HCT116 (cell line): ENCODE measurements around the gene MLPH. TPM values are rescaled to one million over a fixed set of nuclear protein-coding genes. Genes with fewer than 3 reads are reported as not detected.

ENCODE experiments used
- ATAC-seq: fragments of 200-7000 bp; cut with Tn5 transposase; 2 replicates; pipeline ENCODE4 v1.9.1; 2020; ENCODE audit warnings: mild to moderate bottlenecking, moderate library complexity
- BruUV-seq: library from RNA; stranded (reverse); fragments of 400-500 nt; replicated peaks from 2 replicates; lab custom pipeline; 2021; lab: Mats Ljungman, UMichigan
- CTCF ChIA-PET: fragments of 300-600 bp; sonication (Branson Sonifier 250); formaldehyde crosslinking; loops from one replicate; lab custom pipeline; 2021; ENCODE audit warnings: antibody characterized with exemption; lab: Charles Lee
- POLR2A ChIA-PET: fragments of 300-600, 350-600 bp; sonication (Branson Sonifier 250); formaldehyde crosslinking; loops from one replicate; lab custom pipeline; 2021; ENCODE audit warnings: antibody characterized with exemption; lab: Charles Lee
- RAD21 ChIA-PET, 2 experiments: fragments of 300-600 bp; sonication (Branson Sonifier 250); formaldehyde crosslinking; loops; one replicate each; lab custom pipeline; 2023; ENCODE audit warnings: low total read pairs in 2 of 2; ENCODE audit not compliant: uncharacterized antibody in 2 of 2, unreplicated experiment in 2 of 2, low non-redundant PET in 1 of 2; lab: Charles Lee
- DNase-seq: peaks from one replicate; pipeline ENCODE4 v3.0.0-alpha.2; 2010; ENCODE audit warnings: low read depth, low spot score
- H2AFZ ChIP-seq: fragments of 200-600 bp; shearing (Covaris generic), sonication (generic); 2 replicates; pipeline ENCODE4 v1.6.1; 2017; ENCODE audit warnings: low read depth, mixed run types, mixed read lengths, antibody characterized with exemption, low read length; ENCODE audit not compliant: poor library complexity, severe bottlenecking
- H3K27ac ChIP-seq: 2 replicates; pipeline ENCODE4 v1.5.1; 2012; ENCODE audit warnings: low read depth, low read length
- H3K27me3 ChIP-seq: fragments of 200-600 bp; sonication (generic); 2 replicates; pipeline ENCODE4 v1.6.1; 2016; ENCODE audit warnings: mixed run types, low read length, mixed read lengths; ENCODE audit not compliant: insufficient read depth
- H3K36me3 ChIP-seq, 2 experiments: fragments of 200-500 bp in 1 of 2; fragments of 200-600 bp in 1 of 2; sonication (Bioruptor generic) in 1 of 2; sonication (generic) in 1 of 2; 2 replicates each; pipeline versions ENCODE4 v1.5.1 to v1.6.1; 2014 to 2016; ENCODE audit warnings: low read length in 2 of 2, inconsistent platforms in 1 of 2, mixed read lengths in 1 of 2, mixed run types in 1 of 2; ENCODE audit not compliant: insufficient read depth in 2 of 2, control insufficient read depth in 1 of 2
- H3K4me1 ChIP-seq, 2 experiments: fragments of 200-600 bp in 1 of 2; sonication (generic) in 1 of 2; 2 replicates each; pipeline versions ENCODE4 v1.5.1 to v1.6.1; 2012 to 2017; ENCODE audit warnings: low read length in 2 of 2, inconsistent platforms in 1 of 2, mild to moderate bottlenecking in 1 of 2, mixed read lengths in 1 of 2, mixed run types in 1 of 2, moderate library complexity in 1 of 2; ENCODE audit not compliant: insufficient read depth in 2 of 2, control insufficient read depth in 1 of 2
- H3K4me2 ChIP-seq: fragments of 200-600 bp; sonication (generic); 2 replicates; pipeline ENCODE4 v1.6.1; 2017; ENCODE audit warnings: mixed run types, low read length, mixed read lengths
- H3K4me3 ChIP-seq, 2 experiments: fragments of 200-600 bp in 1 of 2; sonication (generic) in 1 of 2; replicated peaks in 1 of 2; 2 replicates each; pipeline ENCODE4 v1.5.1; 2011 to 2016; ENCODE audit warnings: low read length in 2 of 2, control low read depth in 1 of 2, low read depth in 1 of 2, mild to moderate bottlenecking in 1 of 2, mixed read lengths in 1 of 2, mixed run types in 1 of 2
- H3K79me2 ChIP-seq: fragments of 200-600 bp; sonication (generic); 2 replicates; pipeline ENCODE4 v1.6.1; 2017; ENCODE audit warnings: mild to moderate bottlenecking, mixed run types, low read length, moderate library complexity, mixed read lengths; ENCODE audit not compliant: insufficient read depth
- H3K9ac ChIP-seq: fragments of 200-600 bp; sonication (generic); 2 replicates; pipeline ENCODE4 v1.6.1; 2016; ENCODE audit warnings: low read length, mixed read lengths
- H3K9me2 ChIP-seq: fragments of 200-600 bp; sonication (generic), shearing (Covaris generic); 2 replicates; pipeline ENCODE4 v1.6.1; 2017; ENCODE audit warnings: mixed run types, mild to moderate bottlenecking, moderate library complexity; ENCODE audit not compliant: insufficient read depth
- H3K9me3 ChIP-seq, 2 experiments: fragments of 200-500 bp in 1 of 2; fragments of 200-600 bp in 1 of 2; sonication (Bioruptor generic) in 1 of 2; sonication (generic) in 1 of 2; 2 replicates each; pipeline ENCODE4 v1.6.1; 2014 to 2017; ENCODE audit warnings: low read length in 2 of 2, mixed read lengths in 2 of 2, inconsistent platforms in 1 of 2, low read depth in 1 of 2, mild to moderate bottlenecking in 1 of 2, mixed run types in 1 of 2, moderate library complexity in 1 of 2; ENCODE audit not compliant: control insufficient read depth in 1 of 2, insufficient read depth in 1 of 2
- H4K20me1 ChIP-seq: fragments of 200-600 bp; sonication (generic), shearing (Covaris generic); 2 replicates; pipeline ENCODE4 v1.6.1; 2017; ENCODE audit warnings: mixed run types, mild to moderate bottlenecking, moderate library complexity; ENCODE audit not compliant: insufficient read depth
- CBX3 ChIP-seq: IDR thresholded peaks from 2 replicates; pipeline ENCODE4 v1.6.1; 2012; ENCODE audit warnings: low read depth
- CEBPB ChIP-seq: IDR thresholded peaks from 2 replicates; pipeline ENCODE4 v1.6.1; 2012; ENCODE audit warnings: low read depth
- ELF1 ChIP-seq: IDR thresholded peaks from 2 replicates; pipeline ENCODE4 v1.6.1; 2012; ENCODE audit warnings: low read depth, borderline replicate concordance
- EZH2 ChIP-seq: fragments of 200-600 bp; sonication (generic); IDR thresholded peaks from 2 replicates; pipeline ENCODE4 v1.6.1; 2017; ENCODE audit warnings: antibody characterized with exemption, mixed run types
- EZH2phosphoT487 ChIP-seq: fragments of 200-600 bp; IDR thresholded peaks from 2 replicates; pipeline ENCODE4 v1.6.1; 2018; ENCODE audit warnings: antibody characterized with exemption, borderline replicate concordance
- FOSL1 ChIP-seq: IDR thresholded peaks from 2 replicates; pipeline ENCODE4 v1.6.1; 2012; ENCODE audit warnings: low read depth
- JUND ChIP-seq: IDR thresholded peaks from 2 replicates; pipeline ENCODE4 v1.6.1; 2012
- SIN3A ChIP-seq: IDR thresholded peaks from 2 replicates; pipeline ENCODE4 v1.6.1; 2012; ENCODE audit warnings: low read depth
- SRF ChIP-seq: IDR thresholded peaks from 2 replicates; pipeline ENCODE4 v1.6.1; 2012; ENCODE audit warnings: low read depth
- intact Hi-C: fragments of 100-400 bp; cut with micrococcal nuclease; formaldehyde crosslinking; loops from 2 replicates; pipeline ENCODE4 v1.10.0; 2022
- total RNA-seq: library from RNA; stranded (reverse); gene quantifications from one replicate; pipeline ENCODE4 v1.2.1, GENCODE V29; 2021; ENCODE audit not compliant: unreplicated experiment
- TF ChIP-seq, protein P1 (sequence below): IDR thresholded peaks from 2 replicates; pipeline ENCODE4 v1.6.1; 2011; ENCODE audit warnings: mild to moderate bottlenecking, low read length, moderate library complexity; ENCODE audit not compliant: insufficient replicate concordance; ENCODE audit errors: extremely low read depth
- TF ChIP-seq, protein P2 (sequence below): IDR thresholded peaks from 2 replicates; pipeline ENCODE4 v1.6.1; 2012

The MLPH gene
- total RNA-seq, 1 experiment from 2014 or later = 81.4 TPM

DNA sequence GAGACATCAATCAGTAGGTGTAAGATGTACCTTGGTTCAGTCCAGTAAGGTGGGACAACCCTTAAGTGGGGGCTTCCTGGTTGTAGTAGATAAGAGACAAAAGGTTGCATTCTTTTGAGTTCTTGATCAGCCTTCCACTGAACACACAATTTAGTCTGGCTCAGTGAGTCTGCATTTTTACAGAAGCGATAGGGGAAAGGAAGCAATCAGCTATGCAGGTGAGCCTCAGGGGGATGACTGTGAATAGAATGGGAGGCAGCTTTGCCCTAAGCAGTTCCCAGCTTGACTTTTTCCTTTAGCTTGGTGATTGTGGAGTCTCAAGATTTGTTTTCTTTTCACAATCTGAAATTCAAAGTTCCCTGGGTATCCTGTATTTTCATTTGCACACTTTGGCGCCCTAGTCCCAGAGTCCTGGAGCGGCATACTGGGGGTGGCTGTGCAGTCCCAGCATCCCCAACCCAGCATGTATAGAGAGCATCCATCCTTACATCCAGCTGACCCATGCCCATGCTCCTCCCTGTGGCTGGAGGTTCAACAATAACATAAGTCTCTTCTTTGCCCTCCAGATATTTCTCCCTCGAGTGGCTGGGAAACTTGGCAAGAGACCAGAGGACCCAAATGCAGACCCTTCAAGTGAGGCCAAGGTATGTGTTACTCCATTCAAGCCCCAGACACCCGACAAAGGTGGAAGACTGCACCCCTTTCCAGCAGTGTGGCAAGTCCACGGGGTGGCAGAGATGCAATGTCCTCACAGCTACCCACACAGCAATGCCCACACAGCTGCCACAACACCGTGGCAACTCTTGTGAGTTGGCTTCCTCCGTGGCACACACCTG, 59.2 kb downstream of the MLPH start:
- Histone ChIP-seq H3K9me2 (no peaks in the 10 kb centered on the region), H3K27ac (no peak overlapping the region), H3K27me3 (no peaks in the 10 kb centered on the region), H3K4me1 (no peaks in the 10 kb centered on the region), H3K9me3 (no peaks in the 10 kb centered on the region), H3K4me3 (no peak overlapping the region), H3K4me2 (no peak overlapping the region), H3K79me2 (no peaks in the 10 kb centered on the region), H4K20me1 (no peaks in the 10 kb centered on the region), H3K9ac (no peak overlapping the region), H3K36me3 (peaks cover 17 to 26% of the 10 kb centered on the region in 2 experiments), H2AFZ (no peak overlapping the region)
- DNase-seq = no peak
- BruUV-seq = no TSS peak
- ChIA-PET POLR2A (no interaction called here), RAD21 (no interaction called here), CTCF (no interaction called here)
- no peak for ATAC-seq
- TF ChIP-seq CEBPB (no peak), SRF (no peak), ELF1 (no peak)
- TF ChIP-seq, protein P1, sequence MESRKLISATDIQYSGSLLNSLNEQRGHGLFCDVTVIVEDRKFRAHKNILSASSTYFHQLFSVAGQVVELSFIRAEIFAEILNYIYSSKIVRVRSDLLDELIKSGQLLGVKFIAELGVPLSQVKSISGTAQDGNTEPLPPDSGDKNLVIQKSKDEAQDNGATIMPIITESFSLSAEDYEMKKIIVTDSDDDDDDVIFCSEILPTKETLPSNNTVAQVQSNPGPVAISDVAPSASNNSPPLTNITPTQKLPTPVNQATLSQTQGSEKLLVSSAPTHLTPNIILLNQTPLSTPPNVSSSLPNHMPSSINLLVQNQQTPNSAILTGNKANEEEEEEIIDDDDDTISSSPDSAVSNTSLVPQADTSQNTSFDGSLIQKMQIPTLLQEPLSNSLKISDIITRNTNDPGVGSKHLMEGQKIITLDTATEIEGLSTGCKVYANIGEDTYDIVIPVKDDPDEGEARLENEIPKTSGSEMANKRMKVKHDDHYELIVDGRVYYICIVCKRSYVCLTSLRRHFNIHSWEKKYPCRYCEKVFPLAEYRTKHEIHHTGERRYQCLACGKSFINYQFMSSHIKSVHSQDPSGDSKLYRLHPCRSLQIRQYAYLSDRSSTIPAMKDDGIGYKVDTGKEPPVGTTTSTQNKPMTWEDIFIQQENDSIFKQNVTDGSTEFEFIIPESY = no peak
- TF ChIP-seq, protein P2, sequence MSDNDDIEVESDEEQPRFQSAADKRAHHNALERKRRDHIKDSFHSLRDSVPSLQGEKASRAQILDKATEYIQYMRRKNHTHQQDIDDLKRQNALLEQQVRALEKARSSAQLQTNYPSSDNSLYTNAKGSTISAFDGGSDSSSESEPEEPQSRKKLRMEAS = no peak
- intact Hi-C loops = no loop called here

DNA sequence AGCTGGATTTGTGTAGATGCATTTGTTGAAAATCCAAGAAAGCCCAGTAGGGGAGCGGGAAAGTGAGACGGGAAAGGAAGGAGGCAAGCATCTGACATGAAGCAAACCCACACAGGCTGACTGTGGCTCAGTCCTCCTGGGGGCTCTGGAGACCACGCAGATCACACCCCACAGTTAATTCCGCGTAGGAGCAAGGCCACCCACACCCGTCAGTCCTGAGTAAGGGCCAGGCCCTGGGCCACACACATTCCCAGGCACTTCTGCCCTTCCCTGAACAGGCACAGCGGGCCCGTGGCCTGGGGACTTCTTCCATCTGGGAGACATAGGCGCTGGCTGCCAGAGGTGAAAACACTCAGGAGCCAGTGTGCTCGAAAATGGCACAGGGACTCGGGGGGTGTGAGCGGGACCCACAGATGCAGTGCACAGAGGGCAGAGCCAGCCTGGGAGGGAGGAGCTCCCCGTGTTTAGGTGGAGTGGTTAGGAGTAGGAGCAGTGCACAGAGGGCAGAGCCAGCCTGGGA, 59.9 kb downstream of the MLPH start:
- Histone ChIP-seq H3K36me3 (peaks cover 17 to 29% of the 10 kb centered on the region in 2 experiments), H3K4me2 (no peak overlapping the region), H2AFZ (no peak overlapping the region), H3K27me3 (no peaks in the 10 kb centered on the region), H3K9ac (no peak overlapping the region), H3K4me1 (no peaks in the 10 kb centered on the region), H3K27ac (no peak overlapping the region), H3K9me2 (no peaks in the 10 kb centered on the region), H3K4me3 (no peak overlapping the region), H3K79me2 (no peaks in the 10 kb centered on the region), H3K9me3 (no peaks in the 10 kb centered on the region), H4K20me1 (no peaks in the 10 kb centered on the region)
- DNase-seq = no peak
- intact Hi-C loops = no loop called here
- POLR2A ChIA-PET = no interaction called here
- ATAC-seq = peak; percentile 9; the same call in 1 of the 2 replicates
- CTCF ChIA-PET = no interaction called here
- RAD21 ChIA-PET = no interaction called here
- BruUV-seq = no TSS peak
- no peak for TF ChIP-seq ELF1
- TF ChIP-seq, protein P2 = no peak
- TF ChIP-seq JUND = no peak
- TF ChIP-seq EZH2phosphoT487 = no peak
- TF ChIP-seq SIN3A = no peak
- no peak for TF ChIP-seq EZH2
- TF ChIP-seq FOSL1 = no peak
- TF ChIP-seq CBX3 = no peak
- TF ChIP-seq, protein P1 = no peak
